A673 (cell line): ENCODE measurements around the gene SH3RF3. TPM values are rescaled to one million over a fixed set of nuclear protein-coding genes. Genes with fewer than 3 reads are reported as not detected.

ENCODE experiments used
- BruUV-seq: library from RNA; stranded (reverse); fragments of 400-500 nt; replicated peaks from 2 replicates; lab custom pipeline; 2021; lab: Mats Ljungman, UMichigan
- CTCF ChIA-PET: fragments of 300-600 bp; sonication (Branson Sonifier 250); formaldehyde crosslinking; loops from one replicate; lab custom pipeline; 2022; ENCODE audit warnings: antibody characterized with exemption; lab: Charles Lee
- POLR2A ChIA-PET: fragments of 300-600 bp; sonication (Branson Sonifier 250); formaldehyde crosslinking; loops from one replicate; lab custom pipeline; 2022; ENCODE audit warnings: antibody characterized with exemption; ENCODE audit not compliant: low non-redundant PET; lab: Charles Lee
- DNase-seq: peaks from one replicate; pipeline ENCODE4 v3.0.0-alpha.2; 2015; ENCODE audit warnings: low spot score
- H3K27ac ChIP-seq: fragments of 200-600 bp; sonication (generic); 2 replicates; pipeline ENCODE4 v1.5.1; 2016; ENCODE audit warnings: mixed run types, low read depth, mild to moderate bottlenecking, mixed read lengths, antibody characterized with exemption, low read length; ENCODE audit not compliant: poor library complexity, severe bottlenecking
- H3K27me3 ChIP-seq: fragments of 200-600 bp; sonication (generic); replicated peaks from 2 replicates; pipeline ENCODE4 v1.6.1; 2017; ENCODE audit warnings: mixed run types, low read depth, mild to moderate bottlenecking, mixed read lengths, antibody characterized with exemption, low read length; ENCODE audit not compliant: insufficient read depth, poor library complexity
- H3K36me3 ChIP-seq: fragments of 200-600 bp; sonication (generic); 2 replicates; pipeline ENCODE4 v1.6.1; 2016; ENCODE audit warnings: mixed run types, mild to moderate bottlenecking, mixed read lengths, antibody characterized with exemption, low read length; ENCODE audit not compliant: insufficient read depth, poor library complexity, severe bottlenecking
- H3K4me1 ChIP-seq: fragments of 200-600 bp; sonication (generic); 2 replicates; pipeline ENCODE4 v1.6.1; 2017; ENCODE audit warnings: mixed run types, mild to moderate bottlenecking, mixed read lengths, antibody characterized with exemption, low read length; ENCODE audit not compliant: insufficient read depth, poor library complexity, severe bottlenecking
- H3K4me3 ChIP-seq: fragments of 200-600 bp; sonication (generic); 2 replicates; pipeline ENCODE4 v1.5.1; 2016; ENCODE audit warnings: low read depth, mixed run types, mild to moderate bottlenecking, mixed read lengths, low read length; ENCODE audit not compliant: poor library complexity, severe bottlenecking
- H3K9me3 ChIP-seq: fragments of 200-600 bp; sonication (generic); 2 replicates; pipeline ENCODE4 v1.6.1; 2016; ENCODE audit warnings: mixed run types, low read depth, mild to moderate bottlenecking, mixed read lengths, antibody characterized with exemption, low read length; ENCODE audit not compliant: poor library complexity, severe bottlenecking
- CTCF ChIP-seq: fragments of 300-800, 200-600 bp; sonication (generic); conservative IDR thresholded peaks from 2 replicates; pipeline ENCODE4 v1.5.1; 2017; ENCODE audit warnings: low read depth, mild to moderate bottlenecking, antibody characterized with exemption, low read length, moderate library complexity, mixed read lengths
- EZH2 ChIP-seq: fragments of 200-600 bp; sonication (generic); IDR thresholded peaks from 2 replicates; pipeline ENCODE4 v1.6.1; 2017; ENCODE audit warnings: borderline replicate concordance, low read depth, mild to moderate bottlenecking, mixed read lengths, antibody characterized with exemption, low read length; ENCODE audit not compliant: poor library complexity, severe bottlenecking
- intact Hi-C: fragments of 100-400 bp; cut with micrococcal nuclease; formaldehyde crosslinking; loops from one replicate; pipeline ENCODE4 v1.10.0; 2022; ENCODE audit not compliant: unreplicated experiment
- total RNA-seq: library from RNA; stranded (reverse); gene quantifications from 2 replicates; pipeline ENCODE4 v1.2.3, GENCODE V29; 2021

SH3RF3 gene
- total RNA-seq, 1 experiment from 2014 or later, result 0.15 TPM

DNA sequence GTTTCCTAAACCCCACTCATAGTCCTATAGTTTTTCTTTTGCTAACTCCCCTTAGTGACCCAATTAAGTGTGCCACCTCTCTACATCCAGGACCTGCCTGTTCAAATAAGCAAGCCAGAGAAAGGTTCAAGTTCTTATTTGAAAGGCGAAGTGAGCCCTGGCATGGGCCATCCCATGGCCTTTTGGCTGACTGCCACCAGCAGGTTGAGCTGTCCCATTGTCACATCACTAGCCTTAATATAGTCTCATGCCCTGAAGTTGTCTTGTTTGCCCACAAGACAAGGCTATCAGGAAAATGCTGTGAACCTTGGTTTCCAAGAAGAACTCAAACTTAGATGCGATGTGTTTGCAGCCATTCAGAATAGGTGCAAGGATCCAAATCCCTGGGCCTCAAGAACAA, 158.8 kb downstream of the SH3RF3 start:
- TF ChIP-seq CTCF (no peak), EZH2 (no peak)
- Histone ChIP-seq H3K4me1 (no peaks in the 10 kb centered on the region), H3K27me3 (no peaks in the 10 kb centered on the region), H3K36me3 (no peaks in the 10 kb centered on the region), H3K27ac (no peak overlapping the region), H3K9me3 (no peaks in the 10 kb centered on the region), H3K4me3 (no peak overlapping the region)
- ChIA-PET POLR2A (no interaction called here), CTCF (no interaction called here)
- BruUV-seq, result no TSS peak
- DNase-seq, result no peak
- intact Hi-C loops, result no loop called here

DNA sequence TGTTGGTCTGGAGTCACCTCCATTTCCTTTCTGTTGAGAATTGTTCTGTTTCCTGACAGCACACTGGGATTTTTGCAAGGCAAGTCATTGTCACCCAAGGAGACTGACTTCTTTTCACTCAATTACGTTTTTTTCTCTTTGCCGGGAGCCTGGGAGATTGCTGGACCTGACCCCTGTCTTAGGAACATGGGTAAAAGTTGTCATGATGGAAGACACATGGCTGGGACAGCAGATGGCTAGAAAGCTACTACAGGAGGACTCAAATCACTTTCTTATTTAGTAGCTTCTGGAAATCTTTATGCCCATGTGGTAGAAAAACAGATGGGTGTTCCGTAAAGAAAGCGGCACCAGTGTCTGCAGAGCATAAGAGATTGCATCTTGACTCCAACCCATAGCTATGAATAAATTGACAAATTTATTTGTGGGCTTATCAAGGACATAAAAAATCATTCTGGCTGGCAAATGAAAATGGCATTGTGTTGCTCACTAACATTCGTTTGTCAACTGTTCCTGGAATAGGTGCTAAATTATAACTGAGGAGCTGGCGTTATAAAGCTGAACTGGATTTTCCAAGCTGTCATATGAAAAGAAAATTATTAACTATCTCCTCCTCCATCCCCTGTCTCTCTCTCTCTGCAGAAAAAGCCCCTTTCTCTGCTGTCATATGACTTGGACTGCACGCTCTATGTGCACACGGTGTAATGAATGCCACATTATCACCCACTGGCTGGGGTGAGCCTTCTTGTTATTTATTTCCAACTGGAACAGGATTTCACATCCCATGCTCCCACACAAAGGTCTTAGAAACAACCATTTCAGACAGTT, 159.8 kb downstream of the SH3RF3 start:
- no peaks in the 10 kb centered on the region for H3K27me3 ChIP-seq
- no peak for DNase-seq
- no TSS peak for BruUV-seq
- H3K9me3 ChIP-seq, result no peaks in the 10 kb centered on the region
- no peaks in the 10 kb centered on the region for H3K36me3 ChIP-seq
- no peak overlapping the region for H3K27ac ChIP-seq
- TF ChIP-seq CTCF (no peak), EZH2 (no peak)
- H3K4me3 ChIP-seq, result no peak overlapping the region
- no peaks in the 10 kb centered on the region for H3K4me1 ChIP-seq
- ChIA-PET POLR2A (no interaction called here), CTCF (no interaction called here)
- intact Hi-C loops, result no loop called here

DNA sequence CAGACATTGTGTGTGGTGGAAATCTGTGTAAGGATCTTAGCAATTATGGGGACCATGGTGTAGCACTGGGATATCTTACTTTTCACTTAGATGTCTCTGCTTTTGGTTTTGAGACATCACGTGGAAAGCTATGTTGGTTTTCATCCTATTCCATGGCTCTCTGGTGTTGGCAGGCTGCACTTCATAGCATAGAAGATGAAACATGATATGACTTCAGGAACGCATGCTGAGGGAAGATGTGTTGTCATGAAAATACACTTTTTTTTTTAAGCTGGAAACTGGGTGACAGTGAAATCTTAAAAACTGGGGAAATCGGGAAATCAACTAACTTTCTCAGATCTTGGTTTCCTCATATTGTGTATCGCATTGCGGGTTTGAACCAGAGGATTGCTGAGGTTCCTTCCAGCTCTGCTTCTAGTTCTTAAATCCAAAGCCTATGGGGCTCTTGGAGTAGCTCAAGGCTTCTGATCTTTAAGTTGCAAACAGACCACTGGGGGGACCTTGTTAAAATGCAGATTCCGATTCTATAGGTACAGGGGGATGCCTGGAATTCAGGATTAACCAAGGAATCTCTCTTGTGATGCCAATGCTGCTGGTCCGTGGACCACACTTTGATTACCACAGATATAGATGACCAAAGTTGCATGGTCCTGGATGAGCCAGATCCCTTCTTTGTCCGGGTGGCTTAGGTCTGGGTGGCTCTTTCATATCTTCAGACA, 160.7 kb downstream of the SH3RF3 start:
- ChIA-PET CTCF (no interaction called here), POLR2A (no interaction called here)
- Histone ChIP-seq H3K4me3 (no peak overlapping the region), H3K27ac (no peak overlapping the region), H3K36me3 (no peaks in the 10 kb centered on the region), H3K9me3 (no peaks in the 10 kb centered on the region), H3K4me1 (no peaks in the 10 kb centered on the region), H3K27me3 (no peaks in the 10 kb centered on the region)
- TF ChIP-seq EZH2, result no peak
- no peak for TF ChIP-seq CTCF
- intact Hi-C loops, result no loop called here
- BruUV-seq, result no TSS peak
- DNase-seq, result no peak
